IMR-90 (cell line): Measurements from ENCODE around the gene UCHL5. TPM values are rescaled to one million over a fixed set of nuclear protein-coding genes. Genes with fewer than 3 reads are reported as not detected.

ENCODE experiments used
- ATAC-seq: fragments of 200-7000 bp; cut with Tn5 transposase; 2 replicates; pipeline ENCODE4 v1.9.1; 2020; ENCODE audit warnings: low read depth, mild to moderate bottlenecking, moderate library complexity
- BruUV-seq: library from RNA; stranded (reverse); fragments of 400-500 nt; replicated peaks from 2 replicates; lab custom pipeline; 2021; lab: Mats Ljungman, UMichigan
- CTCF ChIA-PET: fragments of 300-600 bp; formaldehyde crosslinking; extraction: SDS; loops from one replicate; lab custom pipeline; 2021; ENCODE audit warnings: antibody characterized with exemption; lab: Yijun Ruan, JAX
- POLR2A ChIA-PET: fragments of 300-600 bp; sonication (Branson Sonifier 250); formaldehyde crosslinking; loops from one replicate; lab custom pipeline; 2022; ENCODE audit warnings: antibody characterized with exemption; ENCODE audit not compliant: unreplicated experiment; lab: Charles Lee
- DNase-seq: peaks from one replicate; pipeline ENCODE4 v3.0.0; 2013
- H2AFZ ChIP-seq: replicated peaks from 2 replicates; pipeline ENCODE3; 2013; ENCODE audit warnings: low read length, mild to moderate bottlenecking; ENCODE audit not compliant: poor library complexity
- H2AK5ac ChIP-seq: 2 replicates; pipeline ENCODE4 v1.6.1; 2013; ENCODE audit warnings: low read depth, low read length, inconsistent platforms
- H2AK9ac ChIP-seq: replicated peaks from 2 replicates; pipeline ENCODE3; 2013; ENCODE audit warnings: mild to moderate bottlenecking, low read depth, low read length, moderate library complexity; ENCODE audit not compliant: poor library complexity
- H2BK120ac ChIP-seq: 2 replicates; pipeline ENCODE4 v1.6.1; 2013; ENCODE audit warnings: low read depth, low read length, inconsistent platforms
- H2BK15ac ChIP-seq: 3 replicates; pipeline ENCODE4 v1.6.1; 2013; ENCODE audit warnings: low read depth, low read length, inconsistent platforms
- H2BK20ac ChIP-seq: 2 replicates; pipeline ENCODE4 v1.6.1; 2013; ENCODE audit warnings: low read depth, mild to moderate bottlenecking, inconsistent platforms, low read length, moderate library complexity
- H2BK5ac ChIP-seq: 2 replicates; pipeline ENCODE4 v1.6.1; 2013; ENCODE audit warnings: mild to moderate bottlenecking, low read depth, low read length, inconsistent platforms; ENCODE audit not compliant: poor library complexity, severe bottlenecking
- H3K14ac ChIP-seq: replicated peaks from 2 replicates; pipeline ENCODE4 v1.6.1; 2013; ENCODE audit warnings: low read depth, low read length, inconsistent platforms
- H3K18ac ChIP-seq: 2 replicates; pipeline ENCODE4 v1.6.1; 2013; ENCODE audit warnings: low read depth, low read length, control low read depth
- H3K23ac ChIP-seq: 2 replicates; pipeline ENCODE4 v1.6.1; 2013; ENCODE audit warnings: low read depth, low read length, inconsistent platforms
- H3K27ac ChIP-seq: 2 replicates; pipeline ENCODE4 v1.5.1; 2013; ENCODE audit warnings: mild to moderate bottlenecking, control low read depth, low read length; ENCODE audit not compliant: insufficient read depth
- H3K27me3 ChIP-seq: 2 replicates; pipeline ENCODE4 v1.6.1; 2013; ENCODE audit warnings: low read length; ENCODE audit not compliant: control insufficient read depth, insufficient read depth
- H3K36me3 ChIP-seq: 2 replicates; pipeline ENCODE4 v1.6.1; 2013; ENCODE audit warnings: low read length, mixed read lengths; ENCODE audit not compliant: control insufficient read depth, insufficient read depth
- H3K4ac ChIP-seq: 2 replicates; pipeline ENCODE4 v1.6.1; 2013; ENCODE audit warnings: low read depth, low read length, inconsistent platforms
- H3K4me1 ChIP-seq: 2 replicates; pipeline ENCODE4 v1.6.1; 2013; ENCODE audit warnings: low read length, mixed read lengths; ENCODE audit not compliant: control insufficient read depth, insufficient read depth
- H3K4me2 ChIP-seq: 2 replicates; pipeline ENCODE4 v1.6.1; 2013; ENCODE audit warnings: low read depth, mild to moderate bottlenecking, control low read depth, low read length, moderate library complexity
- H3K4me3 ChIP-seq: 2 replicates; pipeline ENCODE4 v1.5.1; 2013; ENCODE audit warnings: low read depth, mild to moderate bottlenecking, control low read depth, low read length, moderate library complexity; ENCODE audit not compliant: insufficient read depth
- H3K56ac ChIP-seq: 2 replicates; pipeline ENCODE4 v1.6.1; 2013; ENCODE audit warnings: low read length, inconsistent platforms; ENCODE audit not compliant: insufficient read depth; ENCODE audit errors: extremely low read depth
- H3K79me1 ChIP-seq, 2 experiments: 2 replicates each; pipeline ENCODE4 v1.6.1; 2013; ENCODE audit warnings: low read length in 2 of 2, inconsistent platforms in 1 of 2, low read depth in 1 of 2
- H3K9ac ChIP-seq: 2 replicates; pipeline ENCODE4 v1.6.1; 2013; ENCODE audit warnings: low read depth, low read length, control low read depth
- H3K9me1 ChIP-seq: 2 replicates; pipeline ENCODE4 v1.6.1; 2013; ENCODE audit warnings: low read length, inconsistent platforms; ENCODE audit not compliant: insufficient read depth
- H3K9me3 ChIP-seq: 2 replicates; pipeline ENCODE4 v1.6.1; 2013; ENCODE audit warnings: low read length; ENCODE audit not compliant: control insufficient read depth, insufficient read depth
- H4K20me1 ChIP-seq: 2 replicates; pipeline ENCODE4 v1.6.1; 2013; ENCODE audit warnings: low read length, inconsistent platforms; ENCODE audit not compliant: insufficient read depth
- H4K5ac ChIP-seq: 2 replicates; pipeline ENCODE4 v1.6.1; 2013; ENCODE audit warnings: mild to moderate bottlenecking, low read depth, low read length, control low read depth
- H4K8ac ChIP-seq, 2 experiments: 2 replicates each; pipeline ENCODE4 v1.6.1; 2013; ENCODE audit warnings: low read depth in 2 of 2, low read length in 2 of 2, control low read depth in 1 of 2, inconsistent platforms in 1 of 2
- H4K91ac ChIP-seq: 2 replicates; pipeline ENCODE4 v1.6.1; 2013; ENCODE audit warnings: low read depth, low read length, inconsistent platforms; ENCODE audit not compliant: insufficient read depth
- MXI1 ChIP-seq: IDR thresholded peaks from 2 replicates; pipeline ENCODE4 v1.6.1; 2012; ENCODE audit warnings: low read depth, mild to moderate bottlenecking, low read length, moderate library complexity, borderline replicate concordance
- RFX5 ChIP-seq: IDR thresholded peaks from 2 replicates; pipeline ENCODE4 v1.8.0; 2012; ENCODE audit warnings: low read depth, mild to moderate bottlenecking, low read length, moderate library complexity
- WGBS, 2 experiments: methylation state at CpG; one replicate each; pipeline versions ENCODE4 v1.1.5 to v1.1.7; 2013; ENCODE audit warnings: missing lambda C conversion rate in 2 of 2; ENCODE audit not compliant: insufficient read length in 1 of 2; ENCODE audit errors: extremely low coverage in 2 of 2; 5-methylcytosine and 5-hydroxymethylcytosine counted together
- dilution Hi-C: fragments of 300-500 bp; cut with HindIII; formaldehyde crosslinking; loops from one replicate; pipeline ENCODE4 v1.14.3; 2018; ENCODE audit warnings: low sequenced_read_pairs; ENCODE audit not compliant: unreplicated experiment
- in situ Hi-C: fragments of 300-500 bp; cut with MboI; formaldehyde crosslinking; loops from 3 replicates; pipeline ENCODE4 v1.14.3; 2019; ENCODE audit warnings: low sequenced_read_pairs, inconsistent platforms, mixed read lengths
- intact Hi-C: fragments of 100-400 bp; cut with micrococcal nuclease; formaldehyde crosslinking; loops from 2 replicates; pipeline ENCODE4 v1.10.0; 2022
- polyA plus RNA-seq, 3 experiments: library from polyadenylated mRNA; depleted of rRNA; stranded (reverse); fragments of >200 nt; gene quantifications; 2 replicates each; pipeline ENCODE4 v1.2.3, GENCODE V29; 2012; ENCODE audit warnings: low replicate concordance in 1 of 3
- total RNA-seq: library from RNA; depleted of rRNA; stranded (reverse); fragments of >200 nt; gene quantifications from 2 replicates; pipeline ENCODE4 v1.2.3, GENCODE V29; 2012

The UCHL5 gene
- total and polyA plus RNA-seq, 2 of the 4 experiments (the other 2 are of a cell fraction), result 12.9 to 18.4 TPM

DNA sequence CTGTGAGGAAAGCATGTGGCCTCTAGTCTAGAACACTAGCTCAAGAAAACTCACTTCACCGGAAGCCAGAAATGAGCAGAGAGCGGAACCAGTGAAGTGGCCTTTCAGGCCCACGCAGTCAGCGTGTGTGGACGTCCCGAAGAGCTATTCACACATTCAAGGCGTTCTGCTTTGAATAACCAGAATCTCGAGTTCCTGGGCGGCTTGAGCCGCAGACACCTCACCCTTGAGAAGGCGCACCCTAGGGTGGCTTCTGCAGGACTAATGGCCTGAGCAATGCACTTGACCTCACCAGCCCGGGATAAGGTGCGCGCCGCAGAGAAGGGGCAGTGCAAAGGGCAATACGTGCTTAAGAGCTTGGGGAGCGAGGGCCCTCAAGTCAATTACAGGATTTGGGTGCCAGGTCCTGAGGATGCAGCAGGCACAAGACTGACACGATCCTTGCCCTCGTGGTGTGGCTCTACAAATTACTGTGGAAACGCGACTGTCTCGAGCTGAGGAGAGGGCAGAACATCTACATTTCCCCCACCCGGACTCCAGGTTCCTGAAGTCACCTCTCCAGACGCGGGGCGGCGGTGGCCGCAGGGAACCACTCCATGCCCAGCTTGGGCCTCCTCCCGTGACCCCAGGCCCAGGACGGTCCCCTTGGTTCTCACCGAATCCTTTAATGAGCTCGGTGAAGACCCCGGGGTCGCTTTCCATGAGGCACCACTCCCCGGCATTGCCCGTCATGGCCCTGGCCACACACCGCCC is 455 bp downstream of the UCHL5 start:
- BruUV-seq, result no TSS peak
- peak; percentile 56 for DNase-seq
- ATAC-seq, result peak; percentile 2; the same call in 1 of the 2 replicates
- 1% methylated on average over 11 of the region's 37 CpGs; no CpG with 5 or more reads in 1 of the 2 experiments for WGBS, 2 experiments
- dilution Hi-C loops (no loop called here), intact Hi-C loops (loop anchor here (1.0 to 2.0 kb wide), 2 partner anchors 46 to 64 kb away; partner anchors contain the start of genes CDC73 and GLRX2), in situ Hi-C loops (no loop called here)
- peak overlapping the region; percentile 86 for H2AK5ac ChIP-seq
- no peaks in the 10 kb centered on the region for H3K27me3 ChIP-seq
- peak overlapping the region; percentile 58 for H3K27ac ChIP-seq
- H4K5ac ChIP-seq, result no peak overlapping the region; the same call in 1 of the 2 replicates
- peak overlapping the region; percentile 73 for H3K4ac ChIP-seq
- POLR2A ChIA-PET, result interaction anchor here (0.5 to 0.7 kb wide), 2 partner anchors 80 to 244 kb away, joined by 3 to 4 read pairs; no protein-coding TSS in a partner anchor
- H2BK120ac ChIP-seq, result no peak overlapping the region
- peak overlapping the region; percentile 82 for H3K4me3 ChIP-seq
- H4K91ac ChIP-seq, result peak overlapping the region; percentile 36; the same call in 1 of the 2 replicates
- H3K23ac ChIP-seq, result peak overlapping the region; percentile 94; the same call in 1 of the 2 replicates
- H3K4me2 ChIP-seq, result peak overlapping the region; percentile 90
- H3K9me1 ChIP-seq, result peaks cover 3% of the 10 kb centered on the region
- peaks cover 2% of the 10 kb centered on the region; the same call in 1 of the 2 replicates for H3K4me1 ChIP-seq
- H2BK5ac ChIP-seq, result peak overlapping the region; percentile 38
- H3K79me1 ChIP-seq, result peaks cover 11 to 40% of the 10 kb centered on the region in 2 experiments; a peak in 3 of 4 replicates
- H2BK20ac ChIP-seq, result no peak overlapping the region
- TF ChIP-seq MXI1, result 0 out of 2 replicates have a peak, but pooled peaks have one; percentile 24
- no peak for TF ChIP-seq RFX5
- no peaks in the 10 kb centered on the region for H3K9me3 ChIP-seq
- H2AFZ ChIP-seq, result peak overlapping the region; percentile 96
- H3K18ac ChIP-seq, result no peak overlapping the region
- H3K56ac ChIP-seq, result peak overlapping the region; percentile 68; the same call in 1 of the 2 replicates
- CTCF ChIA-PET, result interaction anchor here (0.6 kb wide), 1 partner anchor 126 kb away, joined by 3 read pairs; no protein-coding TSS in a partner anchor
- H3K14ac ChIP-seq, result peak overlapping the region; percentile 83
- peaks cover 6% of the 10 kb centered on the region; the same call in 1 of the 2 replicates for H4K20me1 ChIP-seq
- H2AK9ac ChIP-seq, result peak overlapping the region; percentile 63
- H3K9ac ChIP-seq, result peak overlapping the region; percentile 77
- peak overlapping the region; percentile 69 to 79 for H4K8ac ChIP-seq
- H2BK15ac ChIP-seq, result no peak overlapping the region
- H3K36me3 ChIP-seq, result no peaks in the 10 kb centered on the region
